ENCODE results near the gene CDK2AP2.

DNA sequence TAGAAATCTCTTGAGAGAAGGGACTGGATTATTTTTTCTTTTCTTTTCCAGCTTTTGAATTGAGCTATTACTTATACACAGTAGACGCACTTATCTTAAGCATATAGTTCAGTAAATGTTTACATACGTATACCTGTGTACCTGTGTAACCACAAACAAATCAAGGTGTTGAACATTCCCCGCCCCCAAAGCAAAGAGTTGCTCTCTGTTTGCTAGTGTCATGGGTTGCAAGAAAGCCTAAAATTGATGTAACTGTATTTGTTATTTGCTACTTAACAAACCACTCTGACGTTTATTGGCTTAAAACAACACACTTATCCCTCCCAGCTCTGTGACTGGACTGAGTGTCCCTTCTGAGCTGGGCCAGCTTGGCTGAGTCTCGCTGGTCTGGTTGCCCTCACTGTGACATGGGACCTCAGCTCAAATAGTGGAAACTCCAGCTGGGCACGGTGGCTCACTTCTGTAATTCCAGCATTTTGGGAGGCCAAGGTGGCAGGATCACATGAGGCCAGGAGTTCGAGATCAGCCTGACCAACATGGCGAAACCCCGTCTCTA, 40.7 kb upstream of the CDK2AP2 start:
- TF ChIP-seq HDGF (IDR thresholded peaks at IDR 0.05; ENCODE audit: borderline replicate concordance) (no peak), ELF4 (IDR thresholded peaks at IDR 0.05) (no peak), FOXM1 (IDR thresholded peaks at IDR 0.05; ENCODE audit: borderline replicate concordance) (no peak), FOXK2 (IDR thresholded peaks at IDR 0.05) (no peak), CTBP1 (IDR thresholded peaks at IDR 0.05; ENCODE audit: borderline replicate concordance) (no peak), ARNT (IDR thresholded peaks at IDR 0.05) (no peak), FOXA1 (IDR thresholded peaks at IDR 0.05) (no peak), SP1 (IDR thresholded peaks at IDR 0.05) (no peak)

Data from HEK293T (cell line).